HG02885 (cell line): ENCODE data around the gene TBCB.
A peak's percentile ranks its signal among the peaks of the same experiment; 100 is the strongest.
"Not testable (repeated sequence)": the region's sequence is repeated elsewhere in the genome, so short reads cannot be mapped to it uniquely, and the experiment has no call there.

Source experiments
- ATAC-seq: cut with Tn5 transposase; IDR thresholded peaks from one replicate; pipeline ENCODE4 v1.9.1; 2021; ENCODE audit warnings: mild to moderate bottlenecking; ENCODE audit not compliant: unreplicated experiment, poor library complexity

Gene TBCB

GRCh38 chr19:36115453-36116343, at the start of gene TBCB:
Gene TBCB, plus strand, starts transcription at chr19:36115468. Its CDS starts 93 bp downstream, at chr19:36115561.
- peak; percentile 44 for ATAC-seq

GRCh38 chr19:36067681-36068080, 47.6 kb upstream of the TBCB start:
- ATAC-seq: no peak

- ATAC-seq: not testable (repeated sequence)
These were observed 46.3 kb upstream of the TBCB start for GRCh38 chr19:36068810-36069499.

- ATAC-seq: no peak
These were observed 43.2 kb upstream of the TBCB start for GRCh38 chr19:36072081-36072480.

GRCh38 chr19:36073121-36073876, 42.0 kb upstream of the TBCB start:
- ATAC-seq: no peak

GRCh38 chr19:36079389-36079945, 35.8 kb upstream of the TBCB start:
- ATAC-seq: no peak

GRCh38 chr19:36081385-36081784, 33.9 kb upstream of the TBCB start:
- ATAC-seq: no peak

GRCh38 chr19:36081894-36082293, 33.4 kb upstream of the TBCB start:
- ATAC-seq: no peak

GRCh38 chr19:36082916-36083315, 32.4 kb upstream of the TBCB start:
- ATAC-seq: no peak

GRCh38 chr19:36084231-36085009, 30.8 kb upstream of the TBCB start:
- no peak for ATAC-seq

- no peak for ATAC-seq
These were observed 28.9 kb upstream of the TBCB start for GRCh38 chr19:36086326-36086725.

- no peak for ATAC-seq
These were observed 25.4 kb upstream of the TBCB start for GRCh38 chr19:36089847-36090246.

- ATAC-seq: no peak
These were observed 24.2 kb upstream of the TBCB start for GRCh38 chr19:36090910-36091695.

- no peak for ATAC-seq
These were observed 22.7 kb upstream of the TBCB start for GRCh38 chr19:36092566-36092965.

- ATAC-seq: peak; percentile 54
These were observed 22.1 kb upstream of the TBCB start for GRCh38 chr19:36093146-36093662.

GRCh38 chr19:36093687-36094086, 21.6 kb upstream of the TBCB start:
- no peak for ATAC-seq

- no peak for ATAC-seq
These were observed 18.2 kb upstream of the TBCB start for GRCh38 chr19:36097036-36097435.

GRCh38 chr19:36099166-36099785, 16.0 kb upstream of the TBCB start:
- ATAC-seq: no peak
